ENCODE measurements around the gene KLK10. TPM values are rescaled to one million over a fixed set of nuclear protein-coding genes. Genes with fewer than 3 reads are reported as not detected.
A peak's percentile ranks its signal among the peaks of the same experiment; 100 is the strongest.

Gene KLK10
- total RNA-seq, 1 experiment from 2014 or later: 33.6 TPM

DNA sequence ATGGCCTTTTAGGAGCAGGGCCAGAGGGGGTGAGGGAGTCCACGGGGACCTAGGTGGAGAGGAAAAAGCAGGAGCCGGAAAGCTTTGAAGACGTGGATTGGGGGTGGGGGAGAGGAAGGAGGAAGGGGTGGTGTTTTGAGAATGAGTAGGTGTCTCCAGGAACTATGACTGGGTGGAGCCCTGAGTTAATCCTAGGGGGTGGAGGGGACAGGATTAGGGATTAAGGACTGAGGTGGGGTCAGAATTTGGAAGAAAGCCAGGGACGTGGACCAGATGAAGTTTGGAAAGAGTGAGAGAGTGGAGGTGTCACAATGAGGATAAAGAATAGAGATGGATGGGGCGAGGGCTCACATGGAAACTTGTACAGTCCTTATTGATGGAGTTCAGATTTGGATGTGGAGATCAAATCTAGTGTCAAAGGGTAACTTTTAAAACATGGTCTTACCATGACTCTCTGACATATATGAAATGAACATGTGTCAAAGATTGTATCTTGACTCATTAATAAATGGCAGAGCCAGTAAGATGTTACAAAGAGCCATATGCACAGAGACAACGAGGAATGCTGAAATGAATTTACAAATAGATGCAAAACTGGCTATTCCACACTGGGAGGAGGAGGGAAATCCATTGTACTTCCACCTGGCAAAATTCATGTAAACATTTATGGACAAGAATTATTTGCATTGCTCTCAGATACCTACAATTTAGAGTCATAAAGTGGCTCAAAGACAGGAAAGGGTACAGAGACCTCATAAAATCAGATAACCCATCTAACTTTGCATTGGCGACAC lies 47.1 kb upstream of the KLK10 start:
- H4K20me1 ChIP-seq (ENCODE audit: insufficient read depth): no peaks in the 10 kb centered on the region
- no peaks in the 10 kb centered on the region for H3K36me3 ChIP-seq (ENCODE audit: control insufficient read depth in 1 of 2, insufficient read depth in 2 of 2, low read length in 2 of 2)
- no peaks in the 10 kb centered on the region for H3K79me2 ChIP-seq (ENCODE audit: insufficient read depth, low read length)
- no peaks in the 10 kb centered on the region for H3K9me3 ChIP-seq (ENCODE audit: control insufficient read depth in 1 of 2, insufficient read depth in 1 of 2, low read depth in 1 of 2, low read length in 2 of 2)
- no peak overlapping the region for H3K4me2 ChIP-seq (ENCODE audit: low read length)
- RAD21 ChIA-PET (ENCODE audit: low non-redundant PET in 1 of 2, low total read pairs in 2 of 2, uncharacterized antibody in 2 of 2, unreplicated experiment in 2 of 2): no interaction called here
- no TSS peak for BruUV-seq (replicated peaks)
- TF ChIP-seq YY1 (IDR thresholded peaks at IDR 0.05; ENCODE audit: extremely low read depth, insufficient replicate concordance, low read depth, low read length) (no peak), ZNF274 (IDR thresholded peaks at IDR 0.05; ENCODE audit: low read depth, low read length) (no peak), ZFX (IDR thresholded peaks at IDR 0.05) (no peak)
- TF ChIP-seq, protein P1, sequence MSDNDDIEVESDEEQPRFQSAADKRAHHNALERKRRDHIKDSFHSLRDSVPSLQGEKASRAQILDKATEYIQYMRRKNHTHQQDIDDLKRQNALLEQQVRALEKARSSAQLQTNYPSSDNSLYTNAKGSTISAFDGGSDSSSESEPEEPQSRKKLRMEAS (IDR thresholded peaks at IDR 0.05): no peak
- H3K4me1 ChIP-seq (ENCODE audit: control insufficient read depth in 1 of 2, insufficient read depth in 2 of 2, low read length in 2 of 2): peaks cover 9 to 28% of the 10 kb centered on the region in 2 experiments
- intact Hi-C loops (cut with micrococcal nuclease): no loop called here
- H3K27me3 ChIP-seq (ENCODE audit: insufficient read depth, low read length): no peaks in the 10 kb centered on the region
- H3K9ac ChIP-seq (ENCODE audit: low read length): no peak overlapping the region
- H2AFZ ChIP-seq (ENCODE audit: low read depth, low read length, poor library complexity, severe bottlenecking): no peak overlapping the region
- POLR2A ChIA-PET: no interaction called here
- no peak overlapping the region for H3K27ac ChIP-seq (ENCODE audit: low read depth, low read length)
- DNase-seq (ENCODE audit: low read depth, low spot score) (no peak), ATAC-seq (no peak)
- H3K9me2 ChIP-seq (ENCODE audit: insufficient read depth): no peaks in the 10 kb centered on the region
- CTCF ChIA-PET: no interaction called here
- no peak overlapping the region for H3K4me3 ChIP-seq (replicated peaks in 1 of 2; ENCODE audit: low read depth in 1 of 2, low read length in 2 of 2)

GRCh38 chr19:51065221-51065960 lies 45.9 kb upstream of the KLK10 start:
- TF ChIP-seq YY1 (IDR thresholded peaks at IDR 0.05; ENCODE audit: extremely low read depth, insufficient replicate concordance, low read depth, low read length): no peak
- TF ChIP-seq SRF (IDR thresholded peaks at IDR 0.05; ENCODE audit: low read depth): no peak
- Histone ChIP-seq H3K4me3 (replicated peaks in 1 of 2; ENCODE audit: low read depth in 1 of 2, low read length in 2 of 2) (peak overlapping the region; percentile 41 to 47), H3K9ac (ENCODE audit: low read length) (peak overlapping the region; percentile 37), H3K9me3 (ENCODE audit: control insufficient read depth in 1 of 2, insufficient read depth in 1 of 2, low read depth in 1 of 2, low read length in 2 of 2) (no peaks in the 10 kb centered on the region), H3K27ac (ENCODE audit: low read depth, low read length) (peak overlapping the region; percentile 43; the same call in 1 of the 2 replicates), H3K36me3 (ENCODE audit: control insufficient read depth in 1 of 2, insufficient read depth in 2 of 2, low read length in 2 of 2) (no peaks in the 10 kb centered on the region), H4K20me1 (ENCODE audit: insufficient read depth) (no peaks in the 10 kb centered on the region), H3K4me2 (ENCODE audit: low read length) (peak overlapping the region; percentile 74), H3K27me3 (ENCODE audit: insufficient read depth, low read length) (no peaks in the 10 kb centered on the region), H2AFZ (ENCODE audit: low read depth, low read length, poor library complexity, severe bottlenecking) (no peak overlapping the region), H3K4me1 (ENCODE audit: control insufficient read depth in 1 of 2, insufficient read depth in 2 of 2, low read length in 2 of 2) (peaks cover 9 to 28% of the 10 kb centered on the region in 2 experiments), H3K79me2 (ENCODE audit: insufficient read depth, low read length) (no peaks in the 10 kb centered on the region), H3K9me2 (ENCODE audit: insufficient read depth) (no peaks in the 10 kb centered on the region)
- DNase-seq (ENCODE audit: low read depth, low spot score): no peak
- no TSS peak for BruUV-seq (replicated peaks)
- intact Hi-C loops (cut with micrococcal nuclease): no loop called here
- POLR2A ChIA-PET: interaction anchor here (0.8 kb wide), 1 partner anchor 49 kb away, joined by 3 read pairs; no protein-coding TSS in a partner anchor
- CTCF ChIA-PET: interaction anchor here (0.8 to 1.0 kb wide), 3 partner anchors 44 to 49 kb away, joined by 3 to 7 read pairs (median 4); no protein-coding TSS in a partner anchor
- RAD21 ChIA-PET (ENCODE audit: low non-redundant PET in 1 of 2, low total read pairs in 2 of 2, uncharacterized antibody in 2 of 2, unreplicated experiment in 2 of 2): no interaction called here
- ATAC-seq: peak; percentile 46
